Coronary artery (tissue), 2 donors: ENCODE measurements around the gene IRF2BP2.

Source experiments
- DNase-seq: peaks from one replicate; pipeline ENCODE4 v3.0.0-alpha.2; 2017; ENCODE audit warnings: low spot score
- H3K27ac ChIP-seq, 2 donors: fragments of 200-600 bp; sonication (generic); one replicate each; pipeline ENCODE4 v1.5.1; 2016 to 2019
- H3K4me3 ChIP-seq: fragments of 200-600 bp; sonication (generic); 2 replicates; pipeline ENCODE4 v1.5.1; 2016; ENCODE audit warnings: mild to moderate bottlenecking, moderate library complexity
- TF ChIP-seq, protein P1 (sequence below): fragments of 200-600 bp; sonication (generic); IDR thresholded peaks from one replicate; pipeline ENCODE4 v1.5.1; 2019; ENCODE audit warnings: antibody characterized with exemption

The IRF2BP2 gene

DNA sequence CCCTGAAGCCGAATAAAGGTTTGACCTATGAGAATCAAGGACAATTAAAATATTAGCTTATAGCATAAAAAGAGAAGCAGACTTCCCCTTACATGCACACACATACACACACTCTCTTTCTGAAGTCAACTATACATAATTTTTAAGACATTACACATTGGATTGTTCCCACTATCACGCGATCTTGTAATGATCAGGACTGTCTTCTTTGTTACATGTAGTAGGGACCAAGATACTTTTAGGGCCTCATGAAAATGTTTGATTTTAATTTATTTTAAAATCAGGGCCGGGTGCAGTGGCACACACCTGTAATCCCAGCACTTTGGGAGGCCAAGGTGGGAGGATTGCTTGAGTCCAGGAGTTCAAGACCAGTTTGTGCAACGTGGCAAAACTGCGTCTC, 16.4 kb upstream of the IRF2BP2 start:
- H3K4me3 ChIP-seq = no peak overlapping the region
- TF ChIP-seq, protein P1, sequence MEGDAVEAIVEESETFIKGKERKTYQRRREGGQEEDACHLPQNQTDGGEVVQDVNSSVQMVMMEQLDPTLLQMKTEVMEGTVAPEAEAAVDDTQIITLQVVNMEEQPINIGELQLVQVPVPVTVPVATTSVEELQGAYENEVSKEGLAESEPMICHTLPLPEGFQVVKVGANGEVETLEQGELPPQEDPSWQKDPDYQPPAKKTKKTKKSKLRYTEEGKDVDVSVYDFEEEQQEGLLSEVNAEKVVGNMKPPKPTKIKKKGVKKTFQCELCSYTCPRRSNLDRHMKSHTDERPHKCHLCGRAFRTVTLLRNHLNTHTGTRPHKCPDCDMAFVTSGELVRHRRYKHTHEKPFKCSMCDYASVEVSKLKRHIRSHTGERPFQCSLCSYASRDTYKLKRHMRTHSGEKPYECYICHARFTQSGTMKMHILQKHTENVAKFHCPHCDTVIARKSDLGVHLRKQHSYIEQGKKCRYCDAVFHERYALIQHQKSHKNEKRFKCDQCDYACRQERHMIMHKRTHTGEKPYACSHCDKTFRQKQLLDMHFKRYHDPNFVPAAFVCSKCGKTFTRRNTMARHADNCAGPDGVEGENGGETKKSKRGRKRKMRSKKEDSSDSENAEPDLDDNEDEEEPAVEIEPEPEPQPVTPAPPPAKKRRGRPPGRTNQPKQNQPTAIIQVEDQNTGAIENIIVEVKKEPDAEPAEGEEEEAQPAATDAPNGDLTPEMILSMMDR = no peak
- DNase-seq = no peak
- no peak overlapping the region for H3K27ac ChIP-seq

DNA sequence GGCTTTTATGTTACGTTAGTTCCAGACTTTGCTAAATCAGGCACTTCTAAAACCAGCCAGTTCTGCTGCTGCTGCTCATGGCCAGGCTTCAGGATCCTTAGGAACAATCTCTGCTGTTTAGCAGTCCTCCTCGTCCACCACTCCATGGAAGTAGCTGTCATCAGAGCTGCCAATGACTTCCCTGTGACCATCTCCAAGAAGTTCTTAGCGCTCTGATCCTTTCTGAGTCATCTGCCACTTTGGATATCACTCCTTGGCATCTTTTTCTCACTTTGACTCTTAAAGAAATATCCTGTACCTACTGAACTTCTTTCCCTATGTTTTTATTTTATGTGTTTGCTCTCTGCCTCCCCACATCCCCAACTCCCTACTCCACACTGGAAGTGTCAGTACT, 14.7 kb upstream of the IRF2BP2 start:
- H3K4me3 ChIP-seq = no peak overlapping the region
- DNase-seq = no peak
- H3K27ac ChIP-seq = peak overlapping the region in 1 of 2 donors; percentile 38
- TF ChIP-seq, protein P1 = no peak

DNA sequence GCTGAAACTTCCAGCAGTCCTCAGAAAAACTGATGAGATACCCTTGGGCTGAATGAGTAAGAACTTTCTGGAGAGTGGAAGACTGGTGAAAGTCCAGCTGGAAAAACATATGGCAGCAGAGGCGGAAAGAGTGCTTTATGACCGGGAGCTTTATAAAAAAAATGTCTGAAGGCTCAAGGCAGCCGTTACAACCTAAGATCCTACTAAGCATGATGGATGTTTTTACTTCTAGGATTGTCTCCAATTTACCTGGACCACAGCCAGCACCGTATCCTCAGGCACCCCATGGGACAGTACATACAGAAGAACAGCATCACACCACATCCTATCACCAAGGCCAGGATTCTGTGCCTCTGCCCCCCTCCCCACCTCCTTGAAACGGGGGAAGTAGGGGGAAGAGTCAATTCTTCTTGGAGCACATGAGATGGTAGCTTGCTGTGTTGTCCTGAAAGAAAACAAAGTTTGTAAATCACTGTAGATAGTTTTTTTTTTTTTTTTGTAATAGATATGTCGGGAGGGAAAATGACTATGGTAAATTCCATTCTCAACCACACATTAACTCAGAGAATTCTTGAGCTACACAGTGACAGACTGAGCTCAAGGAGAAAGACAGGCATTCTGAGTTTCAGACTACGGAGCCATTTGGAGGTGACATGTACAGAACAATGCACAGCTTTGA, 11.8 kb upstream of the IRF2BP2 start:
- Histone ChIP-seq H3K27ac (no peak overlapping the region), H3K4me3 (no peak overlapping the region)
- TF ChIP-seq, protein P1 = no peak
- DNase-seq = no peak

DNA sequence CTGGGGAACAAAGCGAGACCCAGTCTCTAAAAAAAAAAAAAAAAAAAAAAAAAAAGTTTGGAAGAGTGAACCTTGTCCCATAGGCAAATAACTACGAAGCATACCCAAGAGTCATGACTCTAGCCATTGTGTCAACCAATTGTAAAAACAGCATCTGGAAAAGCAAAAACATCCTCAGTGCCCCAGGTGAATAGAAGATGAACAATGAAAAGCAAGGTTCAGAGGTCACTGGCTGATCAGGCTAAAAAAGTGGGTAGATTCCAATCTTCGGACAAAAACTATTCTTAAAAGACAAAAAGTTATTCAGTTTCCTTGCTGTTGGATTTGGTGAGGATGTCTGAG, 11.1 kb upstream of the IRF2BP2 start:
- TF ChIP-seq, protein P1 = no peak
- Histone ChIP-seq H3K27ac (no peak overlapping the region), H3K4me3 (no peak overlapping the region)
- DNase-seq = no peak

DNA sequence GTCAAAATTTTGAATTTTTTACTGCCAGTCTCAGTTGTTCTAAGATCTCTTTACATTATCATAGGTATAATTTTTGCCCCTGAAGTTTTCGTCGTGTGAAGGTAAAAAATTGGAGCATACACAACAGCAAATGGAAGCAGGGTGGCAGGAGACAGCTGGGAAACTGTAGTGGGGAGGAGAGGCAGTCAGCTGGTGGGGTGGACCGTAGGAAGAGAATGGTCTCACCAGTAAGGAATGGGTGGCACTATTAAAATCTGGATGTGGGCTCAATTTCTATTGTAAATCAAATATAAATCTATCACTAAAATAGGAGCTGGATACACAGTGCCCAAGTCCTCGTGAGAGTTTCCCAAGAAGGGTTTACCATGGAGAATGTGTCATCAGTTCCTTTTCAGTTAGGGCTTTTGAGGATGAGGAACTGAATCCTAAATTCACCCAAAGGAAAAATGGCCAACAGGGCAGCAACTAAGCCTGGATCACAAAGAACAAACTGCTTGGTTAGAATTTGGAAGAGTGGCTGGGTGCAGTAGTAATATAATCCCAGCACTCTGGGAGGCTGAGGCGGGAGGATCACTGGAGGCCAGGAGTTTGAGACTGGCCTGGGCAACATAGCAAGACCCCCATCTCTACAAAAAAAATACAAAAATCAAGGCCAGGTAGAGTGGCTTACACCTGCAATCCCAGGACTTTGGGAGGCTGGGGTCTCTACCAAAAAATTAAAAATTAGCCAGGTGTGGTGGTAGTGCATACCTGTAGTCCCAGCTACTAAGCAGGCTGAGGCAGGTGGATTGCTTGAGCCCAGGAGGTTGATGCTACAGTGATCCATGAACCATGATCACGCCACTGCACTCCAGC, 10.5 kb upstream of the IRF2BP2 start:
- no peak overlapping the region for H3K4me3 ChIP-seq
- peak overlapping the region in 1 of 2 donors; percentile 12 for H3K27ac ChIP-seq
- no peak for DNase-seq
- TF ChIP-seq, protein P1 = no peak

DNA sequence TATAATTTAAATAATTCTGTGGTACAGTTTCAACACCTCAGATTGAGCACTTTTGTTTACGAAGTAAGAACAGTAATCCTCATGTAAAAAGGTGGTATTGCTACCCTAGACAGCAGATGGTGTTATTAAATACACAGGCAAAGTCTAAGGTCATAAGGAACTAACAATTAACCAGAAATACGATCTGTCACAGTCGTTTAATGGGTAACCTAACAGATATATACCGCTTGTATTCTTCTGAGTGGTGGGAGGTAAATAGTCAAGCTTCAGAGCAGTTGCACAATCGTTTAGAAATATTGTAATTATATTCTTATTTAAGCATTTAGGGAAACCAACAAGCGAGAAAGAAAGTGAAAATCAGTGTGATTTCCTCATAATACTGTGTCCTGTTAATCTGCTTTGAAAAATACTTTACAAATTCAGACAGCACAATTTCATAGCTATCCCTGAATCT, 9.8 kb upstream of the IRF2BP2 start:
- Histone ChIP-seq H3K27ac (no peak overlapping the region), H3K4me3 (no peak overlapping the region)
- no peak for DNase-seq
- TF ChIP-seq, protein P1 = no peak
